SK-N-SH treated with all-trans-retinoic acid at 6 μM for 48 hours (cell line): Measurements from ENCODE around the gene SERPINB6.

ENCODE experiments used
- ATAC-seq: fragments of 200-7000 bp; cut with Tn5 transposase; 3 replicates; pipeline ENCODE4 v1.9.1; 2020; ENCODE audit warnings: mild to moderate bottlenecking, moderate library complexity
- ARNTL ChIP-seq: fragments of 450-650 bp; formaldehyde crosslinking; IDR thresholded peaks from 2 replicates; pipeline ENCODE4 v1.5.0; 2020; ENCODE audit warnings: low read depth, mild to moderate bottlenecking, moderate library complexity, borderline replicate concordance
- BACH2 ChIP-seq: fragments of 250-450 bp; sonication (Bioruptor Pico); IDR thresholded peaks from 2 replicates; pipeline ENCODE4 v1.9.0; 2021; ENCODE audit warnings: mild to moderate bottlenecking, borderline replicate concordance
- CSDC2 ChIP-seq: fragments of 250-450 bp; sonication (Bioruptor Pico); IDR thresholded peaks from 2 replicates; pipeline ENCODE4 v1.5.0; 2020; ENCODE audit warnings: mild to moderate bottlenecking, moderate library complexity
- ESRRG ChIP-seq: fragments of 250-450 bp; sonication (Bioruptor Pico); IDR thresholded peaks from 2 replicates; pipeline ENCODE4 v1.6.1; 2021; ENCODE audit warnings: mild to moderate bottlenecking
- GLIS3 ChIP-seq: fragments of 250-450 bp; sonication (Bioruptor Pico); IDR thresholded peaks from 2 replicates; pipeline ENCODE4 v1.5.0; 2020; ENCODE audit warnings: mild to moderate bottlenecking, moderate library complexity
- ISL1 ChIP-seq: fragments of 250-450 bp; sonication (Bioruptor Pico); IDR thresholded peaks from 2 replicates; pipeline ENCODE4 v2.1.2; 2022; ENCODE audit warnings: mild to moderate bottlenecking, moderate library complexity
- OSR1 ChIP-seq: fragments of 250-450 bp; sonication (Bioruptor Pico); IDR thresholded peaks from 2 replicates; pipeline ENCODE4 v1.8.0; 2022; ENCODE audit warnings: moderate library complexity, mild to moderate bottlenecking, inconsistent platforms
- PPARA ChIP-seq: fragments of 250-450 bp; sonication (Bioruptor Pico); IDR thresholded peaks from 2 replicates; pipeline ENCODE4 v1.5.0; 2020; ENCODE audit warnings: mild to moderate bottlenecking, borderline replicate concordance
- RARB ChIP-seq: fragments of 250-450 bp; sonication (Bioruptor Pico); IDR thresholded peaks from 2 replicates; pipeline ENCODE4 v1.8.0; 2021; ENCODE audit warnings: mild to moderate bottlenecking, moderate library complexity
- TCF4 ChIP-seq: fragments of 250-450 bp; sonication (Bioruptor Pico); IDR thresholded peaks from 2 replicates; pipeline ENCODE4 v1.8.0; 2021; ENCODE audit warnings: mild to moderate bottlenecking, moderate library complexity, borderline replicate concordance
- TOX ChIP-seq: fragments of 250-450 bp; sonication (Bioruptor Pico); IDR thresholded peaks from 2 replicates; pipeline ENCODE4 v1.8.0; 2021; ENCODE audit warnings: mild to moderate bottlenecking, moderate library complexity, borderline replicate concordance
- ZFP3 ChIP-seq: fragments of 250-450 bp; sonication (Bioruptor Pico); IDR thresholded peaks from 2 replicates; pipeline ENCODE4 v1.5.0; 2020; ENCODE audit warnings: mild to moderate bottlenecking, moderate library complexity
- ZFP30 ChIP-seq: fragments of 450-650 bp; formaldehyde crosslinking; IDR thresholded peaks from 2 replicates; pipeline ENCODE4 v1.5.0; 2022; ENCODE audit warnings: mild to moderate bottlenecking, moderate library complexity
- ZNF565 ChIP-seq: fragments of 450-650 bp; formaldehyde crosslinking; conservative IDR thresholded peaks from 2 replicates; pipeline ENCODE4 v1.5.0; 2020; ENCODE audit warnings: low read depth, mild to moderate bottlenecking, moderate library complexity
- ZNF70 ChIP-seq: fragments of 450-650 bp; formaldehyde crosslinking; IDR thresholded peaks from 2 replicates; pipeline ENCODE4 v1.5.0; 2020; ENCODE audit warnings: mild to moderate bottlenecking, moderate library complexity
- ZNF8 ChIP-seq: fragments of 450-650 bp; formaldehyde crosslinking; IDR thresholded peaks from 2 replicates; pipeline ENCODE4 v1.5.0; 2020; ENCODE audit warnings: mild to moderate bottlenecking, moderate library complexity
- TF ChIP-seq, protein P1 (sequence below): fragments of 250-450 bp; sonication (Bioruptor Pico); IDR thresholded peaks from 2 replicates; pipeline ENCODE4 v1.5.0; 2020; ENCODE audit warnings: mild to moderate bottlenecking, moderate library complexity
- TF ChIP-seq, protein P2 (sequence below): fragments of 250-450 bp; sonication (Bioruptor Pico); IDR thresholded peaks from 2 replicates; pipeline ENCODE4 v1.5.1; 2020; ENCODE audit warnings: low read depth, mild to moderate bottlenecking, moderate library complexity
- TF ChIP-seq, protein P3 (sequence below): fragments of 250-450 bp; sonication (Bioruptor Pico); IDR thresholded peaks from 2 replicates; pipeline ENCODE4 v1.5.1; 2021; ENCODE audit warnings: mild to moderate bottlenecking, moderate library complexity
- TF ChIP-seq, protein P4 (sequence below): fragments of 250-450 bp; sonication (Bioruptor Pico); IDR thresholded peaks from 2 replicates; pipeline ENCODE4 v1.8.0; 2021; ENCODE audit warnings: low read depth, mild to moderate bottlenecking, moderate library complexity, borderline replicate concordance

The SERPINB6 gene

DNA sequence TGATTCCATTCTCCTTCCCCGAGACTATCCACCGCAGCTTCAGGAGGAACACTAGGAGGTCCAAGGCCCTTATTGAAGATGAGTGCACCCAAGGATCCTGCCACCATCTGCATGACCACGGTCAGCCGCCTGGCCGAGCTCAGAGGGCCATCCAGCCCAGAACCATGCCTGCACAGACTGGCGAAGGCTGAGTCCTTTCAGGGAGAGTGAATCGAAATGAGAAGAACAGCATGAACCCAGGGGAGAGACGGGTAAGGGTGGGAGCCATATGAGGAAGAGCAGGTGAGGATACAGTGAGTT lies 26.3 kb downstream of the SERPINB6 start:
- no peak for ATAC-seq
- TF ChIP-seq ZFP3 (no peak), TCF4 (CRISPR knock-in tag) (no peak), ESRRG (CRISPR knock-in tag) (no peak), TOX (CRISPR knock-in tag) (no peak), RARB (no peak), ISL1 (no peak), ZNF8 (no peak), ZNF565 (CRISPR knock-in tag) (no peak)

DNA sequence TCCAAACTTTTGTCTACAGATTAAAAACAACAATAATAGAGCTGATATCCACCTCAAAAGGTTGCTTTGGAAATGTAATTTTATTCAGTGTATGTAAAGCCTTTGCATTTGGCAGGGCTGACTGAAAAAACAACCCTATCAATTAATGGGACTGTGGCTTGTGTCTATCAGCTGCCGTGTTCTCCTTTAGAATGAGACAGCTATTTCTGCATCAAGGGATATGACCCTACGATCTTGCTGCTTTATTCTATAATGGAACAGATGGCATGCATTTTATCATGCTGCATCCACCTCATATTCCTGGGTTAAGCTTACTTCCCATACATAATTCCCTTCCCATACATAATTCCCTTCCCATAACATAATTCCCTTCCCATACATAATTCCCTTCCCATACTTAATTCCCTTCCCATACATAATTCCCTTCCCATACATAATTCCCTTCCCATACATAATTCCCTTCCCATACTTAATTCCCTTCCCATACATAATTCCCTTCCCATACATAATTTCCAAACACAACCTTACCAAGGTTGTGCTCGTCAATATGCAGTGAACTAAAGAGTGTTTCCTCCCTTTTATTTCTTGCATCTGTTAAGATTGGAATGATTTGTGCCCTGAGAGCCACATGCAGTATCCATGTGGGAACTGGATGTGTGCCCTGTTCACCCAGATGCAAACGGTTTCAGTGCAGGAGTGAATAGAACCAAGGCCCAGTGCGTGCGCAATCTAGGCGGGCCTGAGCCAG lies 26.8 kb downstream of the SERPINB6 start:
- no peak for ATAC-seq
- TF ChIP-seq TOX (CRISPR knock-in tag) (no peak), OSR1 (no peak), ZFP30 (no peak), ZNF8 (no peak), ESRRG (CRISPR knock-in tag) (no peak), BACH2 (CRISPR knock-in tag) (no peak), ZNF70 (CRISPR knock-in tag) (no peak), TCF4 (CRISPR knock-in tag) (no peak), ARNTL (no peak)
- TF ChIP-seq, protein P1, sequence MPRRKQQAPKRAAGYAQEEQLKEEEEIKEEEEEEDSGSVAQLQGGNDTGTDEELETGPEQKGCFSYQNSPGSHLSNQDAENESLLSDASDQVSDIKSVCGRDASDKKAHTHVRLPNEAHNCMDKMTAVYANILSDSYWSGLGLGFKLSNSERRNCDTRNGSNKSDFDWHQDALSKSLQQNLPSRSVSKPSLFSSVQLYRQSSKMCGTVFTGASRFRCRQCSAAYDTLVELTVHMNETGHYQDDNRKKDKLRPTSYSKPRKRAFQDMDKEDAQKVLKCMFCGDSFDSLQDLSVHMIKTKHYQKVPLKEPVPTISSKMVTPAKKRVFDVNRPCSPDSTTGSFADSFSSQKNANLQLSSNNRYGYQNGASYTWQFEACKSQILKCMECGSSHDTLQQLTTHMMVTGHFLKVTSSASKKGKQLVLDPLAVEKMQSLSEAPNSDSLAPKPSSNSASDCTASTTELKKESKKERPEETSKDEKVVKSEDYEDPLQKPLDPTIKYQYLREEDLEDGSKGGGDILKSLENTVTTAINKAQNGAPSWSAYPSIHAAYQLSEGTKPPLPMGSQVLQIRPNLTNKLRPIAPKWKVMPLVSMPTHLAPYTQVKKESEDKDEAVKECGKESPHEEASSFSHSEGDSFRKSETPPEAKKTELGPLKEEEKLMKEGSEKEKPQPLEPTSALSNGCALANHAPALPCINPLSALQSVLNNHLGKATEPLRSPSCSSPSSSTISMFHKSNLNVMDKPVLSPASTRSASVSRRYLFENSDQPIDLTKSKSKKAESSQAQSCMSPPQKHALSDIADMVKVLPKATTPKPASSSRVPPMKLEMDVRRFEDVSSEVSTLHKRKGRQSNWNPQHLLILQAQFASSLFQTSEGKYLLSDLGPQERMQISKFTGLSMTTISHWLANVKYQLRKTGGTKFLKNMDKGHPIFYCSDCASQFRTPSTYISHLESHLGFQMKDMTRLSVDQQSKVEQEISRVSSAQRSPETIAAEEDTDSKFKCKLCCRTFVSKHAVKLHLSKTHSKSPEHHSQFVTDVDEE (CRISPR knock-in tag), result no peak
- TF ChIP-seq, protein P2, sequence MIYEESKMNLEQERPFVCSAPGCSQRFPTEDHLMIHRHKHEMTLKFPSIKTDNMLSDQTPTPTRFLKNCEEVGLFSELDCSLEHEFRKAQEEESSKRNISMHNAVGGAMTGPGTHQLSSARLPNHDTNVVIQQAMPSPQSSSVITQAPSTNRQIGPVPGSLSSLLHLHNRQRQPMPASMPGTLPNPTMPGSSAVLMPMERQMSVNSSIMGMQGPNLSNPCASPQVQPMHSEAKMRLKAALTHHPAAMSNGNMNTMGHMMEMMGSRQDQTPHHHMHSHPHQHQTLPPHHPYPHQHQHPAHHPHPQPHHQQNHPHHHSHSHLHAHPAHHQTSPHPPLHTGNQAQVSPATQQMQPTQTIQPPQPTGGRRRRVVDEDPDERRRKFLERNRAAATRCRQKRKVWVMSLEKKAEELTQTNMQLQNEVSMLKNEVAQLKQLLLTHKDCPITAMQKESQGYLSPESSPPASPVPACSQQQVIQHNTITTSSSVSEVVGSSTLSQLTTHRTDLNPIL (CRISPR knock-in tag), result no peak
- TF ChIP-seq, all 23 proteins: peak for 0

DNA sequence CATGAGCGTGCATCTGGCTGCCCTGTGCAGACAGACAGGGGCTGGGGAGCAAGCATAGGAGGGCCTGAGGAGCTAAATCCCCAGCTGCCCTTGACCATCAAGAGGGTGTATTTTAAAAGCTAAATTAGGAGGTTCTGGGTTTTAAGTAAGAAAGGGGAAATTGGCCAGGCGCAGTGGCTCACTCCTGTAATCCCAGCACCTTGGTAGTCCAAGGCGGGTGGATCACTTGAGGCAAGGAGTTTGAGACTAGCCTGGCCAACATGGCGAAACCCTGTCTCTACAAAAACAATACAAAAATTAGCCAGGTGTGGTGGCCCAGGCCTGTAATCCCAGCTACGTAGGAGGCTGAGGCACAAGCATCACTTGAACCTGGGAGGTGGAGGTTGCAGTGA lies 27.8 kb downstream of the SERPINB6 start:
- ATAC-seq, result no peak
- TF ChIP-seq, protein P3, sequence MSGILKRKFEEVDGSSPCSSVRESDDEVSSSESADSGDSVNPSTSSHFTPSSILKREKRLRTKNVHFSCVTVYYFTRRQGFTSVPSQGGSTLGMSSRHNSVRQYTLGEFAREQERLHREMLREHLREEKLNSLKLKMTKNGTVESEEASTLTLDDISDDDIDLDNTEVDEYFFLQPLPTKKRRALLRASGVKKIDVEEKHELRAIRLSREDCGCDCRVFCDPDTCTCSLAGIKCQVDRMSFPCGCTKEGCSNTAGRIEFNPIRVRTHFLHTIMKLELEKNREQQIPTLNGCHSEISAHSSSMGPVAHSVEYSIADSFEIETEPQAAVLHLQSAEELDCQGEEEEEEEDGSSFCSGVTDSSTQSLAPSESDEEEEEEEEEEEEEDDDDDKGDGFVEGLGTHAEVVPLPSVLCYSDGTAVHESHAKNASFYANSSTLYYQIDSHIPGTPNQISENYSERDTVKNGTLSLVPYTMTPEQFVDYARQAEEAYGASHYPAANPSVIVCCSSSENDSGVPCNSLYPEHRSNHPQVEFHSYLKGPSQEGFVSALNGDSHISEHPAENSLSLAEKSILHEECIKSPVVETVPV, result no peak
- TF ChIP-seq ESRRG (CRISPR knock-in tag), result no peak
- TF ChIP-seq, protein P2 (CRISPR knock-in tag), result no peak
- TF ChIP-seq PPARA (CRISPR knock-in tag), result no peak
- TF ChIP-seq, protein P4, sequence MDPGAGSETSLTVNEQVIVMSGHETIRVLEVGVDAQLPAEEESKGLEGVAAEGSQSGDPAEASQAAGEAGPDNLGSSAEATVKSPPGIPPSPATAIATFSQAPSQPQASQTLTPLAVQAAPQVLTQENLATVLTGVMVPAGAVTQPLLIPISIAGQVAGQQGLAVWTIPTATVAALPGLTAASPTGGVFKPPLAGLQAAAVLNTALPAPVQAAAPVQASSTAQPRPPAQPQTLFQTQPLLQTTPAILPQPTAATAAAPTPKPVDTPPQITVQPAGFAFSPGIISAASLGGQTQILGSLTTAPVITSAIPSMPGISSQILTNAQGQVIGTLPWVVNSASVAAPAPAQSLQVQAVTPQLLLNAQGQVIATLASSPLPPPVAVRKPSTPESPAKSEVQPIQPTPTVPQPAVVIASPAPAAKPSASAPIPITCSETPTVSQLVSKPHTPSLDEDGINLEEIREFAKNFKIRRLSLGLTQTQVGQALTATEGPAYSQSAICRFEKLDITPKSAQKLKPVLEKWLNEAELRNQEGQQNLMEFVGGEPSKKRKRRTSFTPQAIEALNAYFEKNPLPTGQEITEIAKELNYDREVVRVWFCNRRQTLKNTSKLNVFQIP (CRISPR knock-in tag), result no peak
- TF ChIP-seq GLIS3 (CRISPR knock-in tag), result no peak
- TF ChIP-seq TOX (CRISPR knock-in tag), result no peak
- no peak for TF ChIP-seq TCF4 (CRISPR knock-in tag)
- no peak for TF ChIP-seq ZFP3
- no peak for TF ChIP-seq ZFP30
- TF ChIP-seq ARNTL, result no peak
- TF ChIP-seq ZNF565 (CRISPR knock-in tag), result no peak
- no peak for TF ChIP-seq CSDC2 (CRISPR knock-in tag)
